Calu3 (cell line): ENCODE measurements around the gene KLHDC10. TPM values are rescaled to one million over a fixed set of nuclear protein-coding genes. Genes with fewer than 3 reads are reported as not detected.
"Not testable (repeated sequence)": the region's sequence is repeated elsewhere in the genome, so short reads cannot be mapped to it uniquely, and the experiment has no call there.

ENCODE experiments used
- BruUV-seq: library from RNA; stranded (reverse); fragments of 400-500 nt; replicated peaks from 2 replicates; lab custom pipeline; 2021; lab: Mats Ljungman, UMichigan
- CTCF ChIA-PET: fragments of 300-600 bp; sonication (Branson Sonifier 250); formaldehyde crosslinking; loops from one replicate; lab custom pipeline; 2022; ENCODE audit warnings: antibody characterized with exemption; lab: Charles Lee
- DNase-seq: peaks from one replicate; pipeline ENCODE4 v3.0.0; 2022
- H3K27ac Mint-ChIP-seq: one replicate; pipeline ENCODE4 v1.8.0; 2022; ENCODE audit warnings: mixed read lengths; ENCODE audit not compliant: unreplicated experiment
- H3K27me3 Mint-ChIP-seq: one replicate; pipeline ENCODE4 v1.8.0; 2022; ENCODE audit warnings: mixed read lengths; ENCODE audit not compliant: unreplicated experiment
- H3K36me3 Mint-ChIP-seq: one replicate; pipeline ENCODE4 v1.8.0; 2022; ENCODE audit warnings: mild to moderate bottlenecking, moderate library complexity, mixed read lengths; ENCODE audit not compliant: insufficient read depth, unreplicated experiment
- H3K4me1 Mint-ChIP-seq: one replicate; pipeline ENCODE4 v1.8.0; 2022; ENCODE audit warnings: mild to moderate bottlenecking, low read depth, mixed read lengths; ENCODE audit not compliant: unreplicated experiment
- H3K4me3 Mint-ChIP-seq: one replicate; pipeline ENCODE4 v1.8.0; 2022; ENCODE audit warnings: mild to moderate bottlenecking, low read depth, moderate library complexity, mixed read lengths; ENCODE audit not compliant: unreplicated experiment
- H3K9me3 Mint-ChIP-seq: one replicate; pipeline ENCODE4 v1.8.0; 2022; ENCODE audit warnings: low read depth, mixed read lengths; ENCODE audit not compliant: unreplicated experiment
- CTCF ChIP-seq: fragments of 200-600 bp; IDR thresholded peaks from one replicate; pipeline ENCODE4 v1.8.0; 2022; ENCODE audit warnings: antibody characterized with exemption; ENCODE audit not compliant: unreplicated experiment
- intact Hi-C: fragments of 100-400 bp; cut with micrococcal nuclease; formaldehyde crosslinking; loops from one replicate; pipeline ENCODE4 v1.10.0; 2022; ENCODE audit not compliant: unreplicated experiment
- total RNA-seq: library from RNA; stranded (reverse); gene quantifications from 2 replicates; pipeline ENCODE4 v1.2.3, GENCODE V29; 2022

KLHDC10 gene
- total RNA-seq, 1 experiment from 2014 or later = 35.3 TPM

GRCh38 chr7:130143986-130144311 lies 73.6 kb downstream of the KLHDC10 start:
- BruUV-seq = no TSS peak
- no peaks in the 10 kb centered on the region for H3K27me3 Mint-ChIP-seq
- no peak overlapping the region for H3K4me3 Mint-ChIP-seq
- H3K27ac Mint-ChIP-seq = no peak overlapping the region
- TF ChIP-seq CTCF = no peak
- DNase-seq = no peak
- peaks cover 9% of the 10 kb centered on the region for H3K36me3 Mint-ChIP-seq
- intact Hi-C loops = no loop called here
- CTCF ChIA-PET = no interaction called here
- no peaks in the 10 kb centered on the region for H3K9me3 Mint-ChIP-seq
- H3K4me1 Mint-ChIP-seq = no peaks in the 10 kb centered on the region

- H3K4me1 Mint-ChIP-seq = no peaks in the 10 kb centered on the region
- intact Hi-C loops = no loop called here
- BruUV-seq = no TSS peak
- no peak for TF ChIP-seq CTCF
- CTCF ChIA-PET = interaction anchor here (1.2 kb wide), 1 partner anchor 72 kb away, joined by 3 read pairs; no protein-coding TSS in a partner anchor
- H3K4me3 Mint-ChIP-seq = peak overlapping the region; percentile 26
- H3K27ac Mint-ChIP-seq = peak overlapping the region; percentile 33
- peak; percentile 43 for DNase-seq
- no peaks in the 10 kb centered on the region for H3K9me3 Mint-ChIP-seq
- peaks cover 8% of the 10 kb centered on the region for H3K36me3 Mint-ChIP-seq
- H3K27me3 Mint-ChIP-seq = no peaks in the 10 kb centered on the region
These were observed 74.2 kb downstream of the KLHDC10 start for GRCh38 chr7:130144312-130145171.

GRCh38 chr7:130145424-130146100 lies 75.2 kb downstream of the KLHDC10 start:
- TF ChIP-seq CTCF = no peak
- Mint-ChIP-seq H3K36me3 (peaks cover 8% of the 10 kb centered on the region), H3K27me3 (no peaks in the 10 kb centered on the region), H3K9me3 (no peaks in the 10 kb centered on the region), H3K4me3 (no peak overlapping the region), H3K27ac (no peak overlapping the region), H3K4me1 (no peaks in the 10 kb centered on the region)
- intact Hi-C loops = no loop called here
- DNase-seq = no peak
- CTCF ChIA-PET = interaction anchor here (0.5 to 1.2 kb wide), 2 partner anchors 73 to 83 kb away, joined by 3 read pairs; no protein-coding TSS in a partner anchor
- no TSS peak for BruUV-seq

GRCh38 chr7:130146142-130146541 lies 75.8 kb downstream of the KLHDC10 start:
- CTCF ChIA-PET, BruUV-seq, intact Hi-C loops, H3K4me3 Mint-ChIP-seq, H3K27ac Mint-ChIP-seq, H3K36me3 Mint-ChIP-seq, H3K9me3 Mint-ChIP-seq, H3K27me3 Mint-ChIP-seq, H3K4me1 Mint-ChIP-seq, DNase-seq: not testable (repeated sequence)
